HEK293 (cell line): ENCODE measurements around the gene GALNT6.

ENCODE experiments used
- GFI1B ChIP-seq: fragments of 450-650 bp; formaldehyde crosslinking; IDR thresholded peaks from 2 replicates; pipeline ENCODE4 v1.5.1; 2016; ENCODE audit warnings: missing biosample characterization, missing genetic modification characterization
- GLIS1 ChIP-seq: fragments of 450-650 bp; formaldehyde crosslinking; IDR thresholded peaks from 2 replicates; pipeline ENCODE4 v1.5.1; 2016; ENCODE audit warnings: missing biosample characterization, missing genetic modification characterization
- KLF16 ChIP-seq: fragments of 450-650 bp; formaldehyde crosslinking; IDR thresholded peaks from 2 replicates; pipeline ENCODE4 v1.5.1; 2017; ENCODE audit warnings: missing biosample characterization, missing genetic modification characterization
- SP2 ChIP-seq: fragments of 450-650 bp; formaldehyde crosslinking; IDR thresholded peaks from 2 replicates; pipeline ENCODE4 v1.5.1; 2016; ENCODE audit warnings: missing biosample characterization, missing genetic modification characterization
- SP3 ChIP-seq: fragments of 450-650 bp; formaldehyde crosslinking; IDR thresholded peaks from 2 replicates; pipeline ENCODE4 v1.5.1; 2016; ENCODE audit warnings: missing biosample characterization, missing genetic modification characterization
- SP7 ChIP-seq: fragments of 450-650 bp; formaldehyde crosslinking; IDR thresholded peaks from 2 replicates; pipeline ENCODE4 v1.5.1; 2016; ENCODE audit warnings: missing biosample characterization, missing genetic modification characterization
- YY1 ChIP-seq: fragments of 450-650 bp; formaldehyde crosslinking; IDR thresholded peaks from 2 replicates; pipeline ENCODE4 v1.5.1; 2018; ENCODE audit warnings: missing biosample characterization, missing genetic modification characterization
- YY2 ChIP-seq: fragments of 450-650 bp; formaldehyde crosslinking; IDR thresholded peaks from 2 replicates; pipeline ENCODE4 v1.5.1; 2016; ENCODE audit warnings: missing biosample characterization, missing genetic modification characterization
- ZBTB8A ChIP-seq: fragments of 450-650 bp; formaldehyde crosslinking; IDR thresholded peaks from 2 replicates; pipeline ENCODE4 v1.5.1; 2016; ENCODE audit warnings: missing biosample characterization, missing genetic modification characterization
- ZEB2 ChIP-seq: fragments of 450-650 bp; formaldehyde crosslinking; IDR thresholded peaks from 2 replicates; pipeline ENCODE4 v1.5.1; 2016; ENCODE audit warnings: missing biosample characterization, missing genetic modification characterization
- ZFP37 ChIP-seq: fragments of 450-650 bp; formaldehyde crosslinking; IDR thresholded peaks from 2 replicates; pipeline ENCODE4 v1.5.1; 2016; ENCODE audit warnings: missing biosample characterization, missing genetic modification characterization
- ZIC2 ChIP-seq: fragments of 450-650 bp; formaldehyde crosslinking; IDR thresholded peaks from 2 replicates; pipeline ENCODE4 v1.5.1; 2016; ENCODE audit warnings: missing biosample characterization, missing genetic modification characterization
- ZNF2 ChIP-seq: fragments of 450-650 bp; formaldehyde crosslinking; IDR thresholded peaks from 2 replicates; pipeline ENCODE4 v1.5.1; 2016; ENCODE audit warnings: missing biosample characterization, missing genetic modification characterization
- ZNF341 ChIP-seq: fragments of 450-650 bp; formaldehyde crosslinking; IDR thresholded peaks from 2 replicates; pipeline ENCODE4; 2016; ENCODE audit warnings: low read depth, missing biosample characterization, missing genetic modification characterization
- ZNF394 ChIP-seq: fragments of 450-650 bp; formaldehyde crosslinking; IDR thresholded peaks from 2 replicates; pipeline ENCODE4 v1.5.1; 2016; ENCODE audit warnings: missing biosample characterization, missing genetic modification characterization, mild to moderate bottlenecking, moderate library complexity, borderline replicate concordance
- ZNF529 ChIP-seq: fragments of 450-650 bp; formaldehyde crosslinking; IDR thresholded peaks from 2 replicates; pipeline ENCODE4 v1.5.1; 2017; ENCODE audit warnings: missing genetic modification characterization, missing biosample characterization; ENCODE audit not compliant: insufficient replicate concordance
- ZNF600 ChIP-seq: fragments of 450-650 bp; formaldehyde crosslinking; IDR thresholded peaks from 2 replicates; pipeline ENCODE4 v1.5.1; 2016; ENCODE audit warnings: missing biosample characterization, missing genetic modification characterization
- ZNF654 ChIP-seq: fragments of 450-650 bp; formaldehyde crosslinking; IDR thresholded peaks from 2 replicates; pipeline ENCODE4 v1.5.1; 2016; ENCODE audit warnings: low read depth, missing biosample characterization, missing genetic modification characterization
- ZNF777 ChIP-seq: fragments of 450-650 bp; formaldehyde crosslinking; IDR thresholded peaks from 2 replicates; pipeline ENCODE4 v1.5.1; 2017; ENCODE audit warnings: missing biosample characterization, missing genetic modification characterization, borderline replicate concordance
- TF ChIP-seq, protein P1 (sequence below): fragments of 450-650 bp; formaldehyde crosslinking; IDR thresholded peaks from 2 replicates; pipeline ENCODE4 v1.5.1; 2017; ENCODE audit warnings: missing biosample characterization, missing genetic modification characterization
- TF ChIP-seq, protein P2 (sequence below): fragments of 450-650 bp; formaldehyde crosslinking; IDR thresholded peaks from 2 replicates; pipeline ENCODE4 v1.5.1; 2016; ENCODE audit warnings: missing biosample characterization, missing genetic modification characterization
- TF ChIP-seq, protein P3 (sequence below): fragments of 450-650 bp; formaldehyde crosslinking; optimal IDR thresholded peaks from 2 replicates; pipeline ENCODE3; 2016; ENCODE audit warnings: missing biosample characterization, mild to moderate bottlenecking, missing genetic modification characterization
- TF ChIP-seq, protein P4 (sequence below): fragments of 450-650 bp; formaldehyde crosslinking; IDR thresholded peaks from 2 replicates; pipeline ENCODE4 v1.5.1; 2016; ENCODE audit warnings: missing biosample characterization, missing genetic modification characterization
- TF ChIP-seq, protein P5 (sequence below): fragments of 450-650 bp; formaldehyde crosslinking; IDR thresholded peaks from 2 replicates; pipeline ENCODE4 v1.5.1; 2016; ENCODE audit warnings: missing biosample characterization, missing genetic modification characterization
- TF ChIP-seq, protein P6 (sequence below): fragments of 450-650 bp; formaldehyde crosslinking; IDR thresholded peaks from 2 replicates; pipeline ENCODE4 v1.5.1; 2016; ENCODE audit warnings: missing biosample characterization, missing genetic modification characterization

Gene GALNT6

DNA sequence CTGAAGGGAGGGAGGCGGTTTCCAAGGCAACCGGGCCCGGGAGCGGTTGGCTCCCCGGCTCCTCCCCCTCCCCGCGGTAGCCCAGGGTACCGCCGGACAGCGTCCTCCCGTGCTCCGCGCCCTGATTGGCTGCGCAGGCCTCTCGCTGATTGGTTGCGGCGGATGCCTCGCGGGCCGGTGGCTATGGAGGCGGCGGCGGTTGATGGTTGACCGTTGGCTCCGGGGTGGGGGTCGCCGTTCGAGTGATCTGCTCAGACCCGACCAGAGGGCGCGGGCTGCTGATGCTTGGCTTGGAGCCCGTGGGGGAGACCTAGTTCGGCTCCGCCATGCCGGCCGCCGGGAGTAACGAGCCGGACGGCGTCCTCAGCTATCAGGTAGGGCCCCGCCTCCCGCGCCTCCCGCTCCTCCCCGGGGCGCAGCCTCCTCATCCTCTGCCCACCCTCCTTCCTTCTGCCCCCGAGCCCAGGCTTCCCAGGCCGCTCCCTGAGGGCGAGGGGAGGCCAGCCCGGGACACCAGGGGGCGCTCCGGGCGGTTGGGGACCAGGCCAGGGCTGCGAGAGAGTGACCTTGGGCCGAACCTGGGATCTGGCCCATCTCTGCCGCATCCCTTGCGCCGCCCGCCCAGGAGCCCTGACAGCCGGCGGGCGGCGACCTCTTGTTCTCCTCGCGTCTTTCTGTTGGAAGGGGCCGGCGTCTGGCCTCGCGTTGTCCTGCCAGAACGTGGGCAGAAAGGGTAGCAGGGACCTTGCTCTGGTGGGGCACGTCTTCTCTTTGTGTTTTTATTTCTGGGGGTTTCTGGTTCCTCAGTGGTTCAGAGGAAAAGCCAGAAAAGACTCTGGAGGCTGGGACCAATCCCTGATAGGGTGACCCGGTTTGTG is 33.7 kb upstream of the GALNT6 start, which contains the start of gene SLC4A8 (continued):
- TF ChIP-seq, protein P1, sequence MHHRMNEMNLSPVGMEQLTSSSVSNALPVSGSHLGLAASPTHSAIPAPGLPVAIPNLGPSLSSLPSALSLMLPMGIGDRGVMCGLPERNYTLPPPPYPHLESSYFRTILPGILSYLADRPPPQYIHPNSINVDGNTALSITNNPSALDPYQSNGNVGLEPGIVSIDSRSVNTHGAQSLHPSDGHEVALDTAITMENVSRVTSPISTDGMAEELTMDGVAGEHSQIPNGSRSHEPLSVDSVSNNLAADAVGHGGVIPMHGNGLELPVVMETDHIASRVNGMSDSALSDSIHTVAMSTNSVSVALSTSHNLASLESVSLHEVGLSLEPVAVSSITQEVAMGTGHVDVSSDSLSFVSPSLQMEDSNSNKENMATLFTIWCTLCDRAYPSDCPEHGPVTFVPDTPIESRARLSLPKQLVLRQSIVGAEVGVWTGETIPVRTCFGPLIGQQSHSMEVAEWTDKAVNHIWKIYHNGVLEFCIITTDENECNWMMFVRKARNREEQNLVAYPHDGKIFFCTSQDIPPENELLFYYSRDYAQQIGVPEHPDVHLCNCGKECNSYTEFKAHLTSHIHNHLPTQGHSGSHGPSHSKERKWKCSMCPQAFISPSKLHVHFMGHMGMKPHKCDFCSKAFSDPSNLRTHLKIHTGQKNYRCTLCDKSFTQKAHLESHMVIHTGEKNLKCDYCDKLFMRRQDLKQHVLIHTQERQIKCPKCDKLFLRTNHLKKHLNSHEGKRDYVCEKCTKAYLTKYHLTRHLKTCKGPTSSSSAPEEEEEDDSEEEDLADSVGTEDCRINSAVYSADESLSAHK (tag by site-specific recombination) = peak; percentile 15; the same call in 1 of the 2 replicates
- TF ChIP-seq ZNF341 = peak; percentile 72
- peak; percentile 54 for TF ChIP-seq GLIS1 (tag by site-specific recombination)
- TF ChIP-seq ZNF654 (tag by site-specific recombination) = peak; percentile 30
- no peak for TF ChIP-seq GFI1B (tag by site-specific recombination)
- TF ChIP-seq ZNF2 (tag by site-specific recombination) = peak; percentile 80
- peak; percentile 83 for TF ChIP-seq SP3 (tag by site-specific recombination)
- 0 out of 2 replicates have a peak, but pooled peaks have one; percentile 25 for TF ChIP-seq ZIC2
- 0 out of 2 replicates have a peak, but pooled peaks have one; percentile 44 for TF ChIP-seq ZBTB8A (tag by site-specific recombination)
- peak; percentile 82 for TF ChIP-seq ZEB2 (tag by site-specific recombination)
- TF ChIP-seq, protein P2, sequence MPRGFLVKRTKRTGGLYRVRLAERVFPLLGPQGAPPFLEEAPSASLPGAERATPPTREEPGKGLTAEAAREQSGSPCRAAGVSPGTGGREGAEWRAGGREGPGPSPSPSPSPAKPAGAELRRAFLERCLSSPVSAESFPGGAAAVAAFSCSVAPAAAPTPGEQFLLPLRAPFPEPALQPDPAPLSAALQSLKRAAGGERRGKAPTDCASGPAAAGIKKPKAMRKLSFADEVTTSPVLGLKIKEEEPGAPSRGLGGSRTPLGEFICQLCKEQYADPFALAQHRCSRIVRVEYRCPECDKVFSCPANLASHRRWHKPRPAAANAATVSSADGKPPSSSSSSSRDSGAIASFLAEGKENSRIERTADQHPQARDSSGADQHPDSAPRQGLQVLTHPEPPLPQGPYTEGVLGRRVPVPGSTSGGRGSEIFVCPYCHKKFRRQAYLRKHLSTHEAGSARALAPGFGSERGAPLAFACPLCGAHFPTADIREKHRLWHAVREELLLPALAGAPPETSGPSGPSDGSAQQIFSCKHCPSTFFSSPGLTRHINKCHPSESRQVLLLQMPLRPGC (tag by site-specific recombination) = peak; percentile 38; the same call in 1 of the 2 replicates
- TF ChIP-seq, protein P3, sequence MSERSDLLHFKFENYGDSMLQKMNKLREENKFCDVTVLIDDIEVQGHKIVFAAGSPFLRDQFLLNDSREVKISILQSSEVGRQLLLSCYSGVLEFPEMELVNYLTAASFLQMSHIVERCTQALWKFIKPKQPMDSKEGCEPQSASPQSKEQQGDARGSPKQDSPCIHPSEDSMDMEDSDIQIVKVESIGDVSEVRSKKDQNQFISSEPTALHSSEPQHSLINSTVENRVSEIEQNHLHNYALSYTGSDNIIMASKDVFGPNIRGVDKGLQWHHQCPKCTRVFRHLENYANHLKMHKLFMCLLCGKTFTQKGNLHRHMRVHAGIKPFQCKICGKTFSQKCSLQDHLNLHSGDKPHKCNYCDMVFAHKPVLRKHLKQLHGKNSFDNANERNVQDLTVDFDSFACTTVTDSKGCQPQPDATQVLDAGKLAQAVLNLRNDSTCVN (tag by site-specific recombination) = peak; percentile 43
- no peak; the same call in 1 of the 2 replicates for TF ChIP-seq YY1
- TF ChIP-seq KLF16 = peak; percentile 81; the same call in 1 of the 2 replicates
- TF ChIP-seq SP2 (tag by site-specific recombination) = peak; percentile 87
- peak; percentile 46; the same call in 1 of the 2 replicates for TF ChIP-seq ZNF600
- no peak for TF ChIP-seq ZNF529 (tag by site-specific recombination)
- TF ChIP-seq SP7 (tag by site-specific recombination) = peak; percentile 76
- TF ChIP-seq, protein P4, sequence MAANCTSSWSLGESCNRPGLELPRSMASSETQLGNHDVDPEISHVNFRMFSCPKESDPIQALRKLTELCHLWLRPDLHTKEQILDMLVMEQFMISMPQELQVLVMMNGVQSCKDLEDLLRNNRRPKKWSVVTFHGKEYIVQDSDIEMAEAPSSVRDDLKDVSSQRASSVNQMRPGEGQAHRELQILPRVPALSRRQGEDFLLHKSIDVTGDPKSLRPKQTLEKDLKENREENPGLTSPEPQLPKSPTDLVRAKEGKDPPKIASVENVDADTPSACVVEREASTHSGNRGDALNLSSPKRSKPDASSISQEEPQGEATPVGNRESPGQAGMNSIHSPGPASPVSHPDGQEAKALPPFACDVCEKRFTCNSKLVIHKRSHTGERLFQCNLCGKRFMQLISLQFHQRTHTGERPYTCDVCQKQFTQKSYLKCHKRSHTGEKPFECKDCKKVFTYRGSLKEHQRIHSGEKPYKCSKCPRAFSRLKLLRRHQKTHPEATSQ (tag by site-specific recombination) = no peak
- TF ChIP-seq, protein P5, sequence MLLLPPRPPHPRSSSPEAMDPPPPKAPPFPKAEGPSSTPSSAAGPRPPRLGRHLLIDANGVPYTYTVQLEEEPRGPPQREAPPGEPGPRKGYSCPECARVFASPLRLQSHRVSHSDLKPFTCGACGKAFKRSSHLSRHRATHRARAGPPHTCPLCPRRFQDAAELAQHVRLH (tag by site-specific recombination) = peak; percentile 90
- TF ChIP-seq ZNF777 = 0 out of 2 replicates have a peak, but pooled peaks have one; percentile 30
- TF ChIP-seq ZNF394 (tag by site-specific recombination) = peak; percentile 36; the same call in 1 of the 2 replicates
- TF ChIP-seq ZFP37 (tag by site-specific recombination) = peak; percentile 72; the same call in 1 of the 2 replicates
- TF ChIP-seq YY2 (tag by site-specific recombination) = peak; percentile 54
- TF ChIP-seq, protein P6, sequence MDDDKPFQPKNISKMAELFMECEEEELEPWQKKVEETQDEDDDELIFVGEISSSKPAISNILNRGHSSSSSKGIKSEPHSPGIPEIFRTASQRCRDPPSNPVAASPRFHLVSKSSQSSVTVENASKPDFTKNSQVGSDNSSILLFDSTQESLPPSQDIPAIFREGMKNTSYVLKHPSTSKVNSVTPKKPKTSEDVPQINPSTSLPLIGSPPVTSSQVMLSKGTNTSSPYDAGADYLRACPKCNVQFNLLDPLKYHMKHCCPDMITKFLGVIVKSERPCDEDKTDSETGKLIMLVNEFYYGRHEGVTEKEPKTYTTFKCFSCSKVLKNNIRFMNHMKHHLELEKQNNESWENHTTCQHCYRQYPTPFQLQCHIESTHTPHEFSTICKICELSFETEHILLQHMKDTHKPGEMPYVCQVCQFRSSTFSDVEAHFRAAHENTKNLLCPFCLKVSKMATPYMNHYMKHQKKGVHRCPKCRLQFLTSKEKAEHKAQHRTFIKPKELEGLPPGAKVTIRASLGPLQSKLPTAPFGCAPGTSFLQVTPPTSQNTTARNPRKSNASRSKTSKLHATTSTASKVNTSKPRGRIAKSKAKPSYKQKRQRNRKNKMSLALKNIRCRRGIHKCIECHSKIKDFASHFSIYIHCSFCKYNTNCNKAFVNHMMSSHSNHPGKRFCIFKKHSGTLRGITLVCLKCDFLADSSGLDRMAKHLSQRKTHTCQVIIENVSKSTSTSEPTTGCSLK (tag by site-specific recombination) = no peak
